Measurements from ENCODE around the gene TNC.

The TNC gene

DNA sequence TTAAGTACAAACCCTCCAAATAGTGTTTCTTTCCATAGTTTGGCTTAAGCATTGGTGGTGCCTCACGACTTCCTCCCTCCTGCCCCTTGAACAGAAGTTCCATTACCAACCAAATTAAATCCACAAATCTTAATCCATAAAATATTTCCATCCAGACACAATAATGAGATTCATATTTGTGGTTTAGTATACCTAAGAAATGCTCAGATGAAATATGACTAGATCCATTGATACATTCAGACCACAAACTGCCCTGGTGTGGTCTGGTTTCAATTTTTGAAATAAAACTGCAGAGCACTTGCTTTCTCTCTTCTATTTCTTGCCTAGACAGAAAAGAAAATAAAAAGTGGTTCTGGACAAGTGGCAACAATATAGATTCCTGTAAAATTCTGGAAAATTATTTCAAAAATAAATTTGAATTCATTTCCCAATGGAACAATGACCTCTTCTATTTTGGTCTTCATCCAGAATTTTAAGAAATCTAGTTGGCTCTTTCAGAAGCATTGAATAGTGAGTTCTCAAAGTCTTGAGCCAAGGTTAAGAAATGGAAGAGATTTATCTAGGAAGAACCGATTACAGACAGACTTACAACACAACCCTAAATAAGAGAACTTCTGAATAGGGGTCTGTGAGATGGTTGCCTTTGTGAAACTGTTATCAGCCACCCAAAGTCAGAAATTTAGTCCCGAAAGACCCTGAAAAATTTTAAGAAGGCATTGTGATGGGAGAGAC lies 14.0 kb downstream of the TNC start:
- DNase-seq (ENCODE audit: low read depth in 2 of 2): no peak

GRCh38 chr9:115099901-115100300 lies 18.1 kb downstream of the TNC start:
- no peak for DNase-seq (ENCODE audit: low read depth in 2 of 2)

- DNase-seq (ENCODE audit: low read depth in 2 of 2): no peak
Measured at GRCh38 chr9:115098226-115098965, 19.6 kb downstream of the TNC start.

- no peak for DNase-seq (ENCODE audit: low read depth in 2 of 2)
Measured at GRCh38 chr9:115093520-115093919, 24.4 kb downstream of the TNC start.

DNA sequence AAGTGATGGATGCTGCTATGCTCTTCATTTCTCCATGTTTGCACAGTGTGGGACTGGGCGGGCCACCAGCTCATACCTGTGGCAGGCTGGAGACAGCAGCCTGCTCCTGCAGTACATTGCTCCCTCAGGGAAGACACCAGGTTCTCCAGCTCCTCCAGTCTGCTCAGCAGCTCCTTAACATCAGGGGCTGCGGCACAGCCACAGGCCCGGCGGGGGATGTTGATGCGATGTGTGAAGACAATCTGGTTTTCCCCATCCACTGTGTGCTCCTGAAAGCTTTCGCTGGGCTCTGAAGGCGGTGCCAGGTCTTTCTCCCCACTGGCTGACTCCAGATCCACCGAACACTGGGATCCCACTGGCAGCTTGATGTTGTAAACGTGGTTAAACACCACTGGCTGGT lies 27.5 kb downstream of the TNC start:
- no peak for DNase-seq (ENCODE audit: low read depth in 2 of 2)

DNA sequence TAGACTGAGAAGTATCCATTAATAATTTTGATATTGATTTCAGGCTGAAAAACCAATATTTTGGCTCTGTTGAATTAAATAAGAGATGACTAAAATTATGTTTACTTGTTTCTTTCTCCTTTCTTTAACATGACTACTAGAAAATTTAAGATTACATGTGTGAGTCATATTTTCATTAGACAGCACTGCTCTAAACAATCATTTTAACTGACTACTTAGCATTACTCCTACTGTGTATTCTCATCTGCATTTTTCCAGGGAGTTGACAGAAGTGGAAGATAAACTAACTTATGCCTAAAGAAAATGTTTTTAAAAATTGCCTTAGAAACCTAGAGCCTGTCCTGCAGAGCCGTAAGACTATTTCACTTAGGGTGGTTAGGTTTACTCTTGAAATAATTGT lies 29.1 kb downstream of the TNC start:
- no peak for DNase-seq (ENCODE audit: low read depth in 2 of 2)

DNA sequence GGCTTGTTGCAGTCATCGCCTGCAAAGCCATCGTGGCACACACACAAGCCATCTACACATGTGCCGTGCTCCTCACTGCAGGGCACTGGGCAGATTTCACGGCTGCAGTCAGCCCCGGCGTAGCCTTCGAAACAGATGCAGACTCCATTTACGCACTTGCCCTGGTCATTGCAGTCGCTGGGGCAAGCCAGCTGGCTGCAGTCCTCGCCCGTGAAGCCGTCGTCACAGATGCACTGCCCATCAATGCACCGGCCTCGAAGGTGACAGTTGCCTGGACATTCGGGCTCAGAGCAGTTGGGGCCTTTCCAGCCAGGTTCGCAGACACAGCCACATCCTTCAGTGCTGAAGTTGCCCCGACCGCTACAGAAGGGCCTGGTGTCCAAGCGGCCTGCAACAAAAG lies 31.1 kb downstream of the TNC start:
- DNase-seq (ENCODE audit: low read depth in 2 of 2): no peak

DNA sequence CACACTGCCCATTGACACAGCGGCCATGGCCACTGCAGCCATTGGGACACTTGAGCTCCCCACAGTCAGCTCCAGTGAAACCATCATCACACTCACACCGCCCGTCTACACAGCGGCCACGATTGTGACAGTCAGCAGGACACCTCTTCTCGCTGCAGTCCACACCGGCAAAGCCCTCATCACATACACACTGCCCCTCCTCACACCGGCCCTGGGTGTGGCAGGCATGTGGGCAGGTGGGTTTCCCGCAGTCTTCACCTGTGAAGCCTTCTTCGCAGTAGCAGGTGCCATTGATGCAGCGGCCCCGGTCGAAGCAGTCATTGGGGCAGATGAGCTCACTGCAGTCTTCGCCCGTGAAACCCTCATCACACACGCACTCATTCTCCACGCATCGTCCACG lies 31.5 kb downstream of the TNC start:
- no peak for DNase-seq (ENCODE audit: low read depth in 2 of 2)

DNA sequence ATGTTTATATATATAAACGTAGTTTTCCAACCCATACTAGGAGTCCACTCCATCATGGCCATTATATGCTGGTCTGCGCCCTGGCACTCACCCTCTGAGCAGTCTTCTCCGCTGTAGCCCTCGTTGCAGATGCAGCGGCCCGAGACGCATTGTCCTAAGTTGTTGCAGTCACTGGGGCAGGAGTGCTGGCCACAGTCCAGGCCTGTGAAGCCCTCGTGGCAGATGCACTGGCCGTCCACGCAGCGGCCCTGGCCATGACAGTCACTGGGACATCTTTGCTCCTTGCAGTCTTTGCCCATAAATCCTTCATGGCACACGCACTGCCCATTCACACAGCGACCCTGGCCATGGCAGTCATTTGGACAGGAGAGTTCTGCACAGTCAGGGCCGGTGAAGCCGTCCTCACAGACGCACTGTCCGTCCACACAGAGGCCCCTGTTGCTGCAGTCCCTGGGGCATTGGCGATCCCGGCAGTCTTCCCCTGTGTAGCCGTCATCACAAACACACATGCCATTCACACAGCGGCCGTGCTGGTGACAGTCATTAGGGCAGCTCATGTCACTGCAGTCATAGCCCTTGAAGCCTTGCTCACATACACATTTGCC lies 32.1 kb downstream of the TNC start:
- DNase-seq (ENCODE audit: low read depth in 2 of 2): no peak

GRCh38 chr9:115084709-115085108 lies 33.2 kb downstream of the TNC start:
- no peak for DNase-seq (ENCODE audit: low read depth in 2 of 2)

GRCh38 chr9:115084157-115084556 lies 33.8 kb downstream of the TNC start:
- no peak for DNase-seq (ENCODE audit: low read depth in 2 of 2)

GRCh38 chr9:115080242-115080641 lies 37.7 kb downstream of the TNC start:
- no peak for DNase-seq (ENCODE audit: low read depth in 2 of 2)

GRCh38 chr9:115079156-115079555 lies 38.8 kb downstream of the TNC start:
- no peak for DNase-seq (ENCODE audit: low read depth in 2 of 2)

- no peak for DNase-seq (ENCODE audit: low read depth in 2 of 2)
Measured at GRCh38 chr9:115073456-115073855, 44.5 kb downstream of the TNC start.

GRCh38 chr9:115071176-115071575 lies 46.8 kb downstream of the TNC start:
- DNase-seq (ENCODE audit: low read depth in 2 of 2): no peak

- no peak for DNase-seq (ENCODE audit: low read depth in 2 of 2)
Measured at GRCh38 chr9:115069771-115070170, 48.2 kb downstream of the TNC start.

DNA sequence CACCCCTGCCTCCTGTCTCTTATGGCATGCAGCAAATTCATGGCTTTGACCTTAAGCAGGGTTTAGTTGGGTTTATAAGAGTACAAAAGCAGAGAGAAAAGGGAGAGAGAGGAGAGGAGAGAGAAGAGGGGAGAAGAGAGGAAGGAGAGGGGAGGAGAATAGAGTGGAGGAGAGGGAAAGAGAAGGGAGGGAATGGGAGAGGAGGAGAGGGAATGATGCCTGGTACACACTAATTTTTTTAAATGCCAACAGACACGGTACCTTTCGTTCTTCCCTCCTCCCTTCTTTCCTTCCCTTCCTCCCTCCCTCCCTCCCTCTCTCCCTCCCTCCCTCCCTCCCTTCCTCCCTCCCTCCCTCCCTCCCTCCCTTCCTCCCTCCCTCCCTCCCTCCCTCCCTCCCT lies 48.7 kb downstream of the TNC start:
- DNase-seq (ENCODE audit: low read depth in 2 of 2): no peak

DNA sequence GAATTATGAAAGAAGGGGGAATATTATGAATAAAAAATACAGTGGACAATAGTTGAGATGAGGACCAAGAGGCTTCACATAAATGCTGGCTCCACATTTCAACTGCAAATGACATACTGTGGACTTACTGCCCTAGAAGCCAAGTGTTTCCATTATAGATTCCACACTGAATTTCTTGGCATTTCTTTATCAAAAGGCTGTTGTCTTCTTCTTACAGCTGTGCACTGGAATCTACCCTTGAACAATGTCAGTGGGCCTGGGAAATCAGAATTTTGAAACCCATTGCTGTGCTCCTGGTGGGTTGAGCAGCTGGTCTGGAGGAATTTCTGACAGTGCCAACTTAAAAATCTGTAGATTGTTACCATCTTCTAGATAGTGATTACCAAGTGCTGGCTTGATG lies 49.9 kb downstream of the TNC start:
- no peak for DNase-seq (ENCODE audit: low read depth in 2 of 2)

GRCh38 chr9:115063058-115063845 lies 54.7 kb downstream of the TNC start:
- no peak for DNase-seq (ENCODE audit: low read depth in 2 of 2)

DNA sequence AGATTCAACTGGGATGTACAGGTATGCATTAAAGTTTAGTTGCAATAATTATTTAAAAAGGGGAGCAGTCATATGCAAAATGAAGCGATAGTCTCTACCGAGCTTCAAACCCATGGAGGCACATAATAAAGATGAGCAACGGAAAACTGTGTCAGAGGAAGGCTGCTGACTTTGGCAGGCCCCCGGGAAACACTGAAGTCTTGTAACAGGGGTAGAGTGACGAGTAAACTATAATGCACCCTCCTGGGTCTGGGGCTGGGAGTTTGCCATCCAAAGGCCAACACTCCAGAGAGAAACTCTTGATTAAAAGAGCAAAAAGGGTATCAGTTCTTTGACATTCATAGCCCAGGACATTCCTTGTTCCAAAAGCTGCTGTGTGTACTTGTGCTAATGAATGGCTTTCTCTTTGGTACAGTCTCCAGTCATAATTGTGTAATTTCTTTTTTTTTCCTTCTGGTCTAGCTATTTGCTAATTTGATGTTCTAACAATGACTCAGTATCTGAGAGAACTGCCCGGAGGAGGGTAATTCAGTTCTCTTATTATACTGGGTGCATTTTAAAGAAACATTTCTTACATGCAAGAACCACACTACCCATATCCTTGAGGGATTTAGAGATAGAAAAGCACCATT lies 59.2 kb downstream of the TNC start:
- no peak for DNase-seq (ENCODE audit: low read depth in 2 of 2)

- no peak for DNase-seq (ENCODE audit: low read depth in 2 of 2)
Measured at GRCh38 chr9:115058175-115058574, 59.8 kb downstream of the TNC start.

DNA sequence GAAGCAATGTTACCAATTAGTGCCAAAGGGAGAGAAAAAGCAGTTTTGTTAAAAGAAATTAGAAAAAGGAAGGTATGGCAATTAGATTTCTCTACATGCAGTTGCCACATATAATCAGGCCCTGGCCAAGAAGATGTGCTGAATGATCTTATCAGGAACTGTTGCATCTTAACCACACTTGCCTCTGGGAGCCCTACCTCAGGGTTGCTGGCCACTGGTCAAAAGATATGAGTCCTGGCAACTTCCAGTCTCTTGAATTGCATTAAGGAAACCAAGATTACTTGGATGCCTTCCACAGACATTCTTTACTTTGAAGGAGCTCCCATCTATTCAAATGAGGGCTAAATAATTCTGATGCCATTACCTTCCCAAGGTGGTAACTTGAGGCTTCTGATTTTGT lies 60.4 kb downstream of the TNC start:
- no peak for DNase-seq (ENCODE audit: low read depth in 2 of 2)

Data from stimulated activated CD4-positive, alpha-beta T cell treated with anti-CD3 and anti-CD28 coated beads, Interleukin-1b, Interleukin-23, amount 100 ng/mL, for 1 hour (primary cell).